SK-N-SH treated with all-trans-retinoic acid at 6 μM for 48 hours (cell line): Measurements from ENCODE around the gene RIMBP2.

ENCODE experiments used
- BACH2 ChIP-seq: fragments of 250-450 bp; sonication (Bioruptor Pico); IDR thresholded peaks from 2 replicates; pipeline ENCODE4 v1.9.0; 2021; ENCODE audit warnings: mild to moderate bottlenecking, borderline replicate concordance
- ESRRG ChIP-seq: fragments of 250-450 bp; sonication (Bioruptor Pico); IDR thresholded peaks from 2 replicates; pipeline ENCODE4 v1.6.1; 2021; ENCODE audit warnings: mild to moderate bottlenecking
- ZNF565 ChIP-seq: fragments of 450-650 bp; formaldehyde crosslinking; conservative IDR thresholded peaks from 2 replicates; pipeline ENCODE4 v1.5.0; 2020; ENCODE audit warnings: low read depth, mild to moderate bottlenecking, moderate library complexity

GRCh38 chr12:130661486-130662255 lies 54.4 kb downstream of the RIMBP2 start:
- TF ChIP-seq BACH2 (CRISPR knock-in tag) (no peak), ZNF565 (CRISPR knock-in tag) (no peak), ESRRG (CRISPR knock-in tag) (no peak)
